Stimulated activated CD4-positive, alpha-beta T cell treated with anti-CD3 and anti-CD28 coated beads, Interleukin-4, amount 100 ng/mL, for 48 hours (primary cell): Measurements from ENCODE around the gene GPATCH2.
"Not testable (repeated sequence)": the region's sequence is repeated elsewhere in the genome, so short reads cannot be mapped to it uniquely, and the experiment has no call there.

Experiments used
- DNase-seq, 2 donors: peaks; one replicate each; pipeline ENCODE4 v3.0.0-alpha.2; 2020; ENCODE audit warnings: low read depth in 2 of 2

The GPATCH2 gene

DNA sequence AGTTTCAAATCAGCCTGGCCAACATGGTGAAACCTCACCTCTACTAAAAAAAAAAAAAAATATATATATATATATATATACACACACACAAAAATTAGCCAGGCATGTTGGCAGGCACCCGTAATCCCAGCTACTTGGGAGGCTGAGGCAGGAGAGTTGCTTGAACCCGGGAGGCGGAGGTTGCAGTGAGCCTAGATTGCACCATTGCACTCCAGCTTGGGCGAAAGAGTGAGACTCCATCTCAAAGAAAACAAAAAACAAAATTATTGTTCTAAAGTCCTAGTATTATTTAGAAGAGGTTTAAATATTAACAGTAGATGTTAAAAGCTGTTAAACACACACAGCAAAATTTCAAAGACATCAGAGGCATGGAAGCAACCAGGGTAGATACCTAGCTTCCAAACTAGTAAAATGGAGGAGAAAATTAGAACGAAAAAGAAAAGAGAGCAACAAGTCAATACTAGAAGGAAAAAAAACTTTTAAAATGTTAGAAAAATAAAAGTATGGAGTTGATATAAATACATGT lies 46.5 kb downstream of the GPATCH2 start:
- not testable (repeated sequence) for DNase-seq

DNA sequence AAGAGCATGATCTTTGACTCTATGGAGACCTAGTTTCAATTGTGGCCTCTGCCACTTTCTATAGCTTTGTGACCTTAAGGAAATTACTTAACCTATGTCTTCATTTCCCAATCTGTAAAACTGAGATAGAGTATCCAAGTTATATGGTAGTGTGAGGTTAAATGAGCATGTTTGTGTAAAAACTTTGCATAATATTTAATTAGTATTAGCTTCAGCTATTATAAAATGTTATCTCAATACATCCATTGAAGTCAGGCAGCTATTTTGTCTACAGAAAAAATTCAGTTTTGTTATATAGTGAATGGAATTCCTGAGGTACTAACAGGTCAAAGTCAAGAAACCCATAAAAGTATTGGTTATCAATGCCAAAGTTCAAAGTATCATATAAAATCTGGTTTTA lies 53.6 kb downstream of the GPATCH2 start:
- no peak for DNase-seq

DNA sequence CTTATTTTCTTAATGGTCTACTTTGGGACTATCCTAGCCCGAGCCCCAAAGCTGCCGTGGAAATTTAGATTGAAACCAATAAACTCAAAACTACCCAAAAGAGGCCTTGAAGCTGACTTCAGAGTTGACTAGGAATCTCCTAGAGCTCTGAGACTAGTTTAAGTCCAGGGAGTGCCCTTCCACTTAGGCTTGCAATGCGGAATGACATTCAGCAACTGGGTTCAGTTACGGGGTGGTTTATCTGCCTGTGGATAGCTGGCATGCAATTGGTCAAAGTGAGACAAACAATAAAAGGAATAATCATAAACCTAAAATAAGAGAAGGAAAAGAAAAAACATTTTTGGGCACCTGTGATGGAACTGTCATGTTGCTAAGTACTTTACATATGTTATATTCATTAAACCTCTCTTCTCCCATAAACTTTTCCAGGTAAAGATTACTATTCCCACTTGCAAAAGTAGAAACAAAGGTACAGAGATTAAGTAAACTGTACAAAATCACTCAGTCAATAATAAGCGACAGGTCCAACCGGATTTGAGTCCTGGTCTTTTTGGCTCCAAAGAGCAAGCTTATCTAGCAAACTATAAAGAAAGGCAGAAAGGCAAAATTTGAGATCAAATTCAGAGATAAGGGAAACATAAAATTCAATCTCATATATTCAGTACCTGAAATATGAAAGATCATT lies 56.5 kb downstream of the GPATCH2 start:
- DNase-seq: no peak

DNA sequence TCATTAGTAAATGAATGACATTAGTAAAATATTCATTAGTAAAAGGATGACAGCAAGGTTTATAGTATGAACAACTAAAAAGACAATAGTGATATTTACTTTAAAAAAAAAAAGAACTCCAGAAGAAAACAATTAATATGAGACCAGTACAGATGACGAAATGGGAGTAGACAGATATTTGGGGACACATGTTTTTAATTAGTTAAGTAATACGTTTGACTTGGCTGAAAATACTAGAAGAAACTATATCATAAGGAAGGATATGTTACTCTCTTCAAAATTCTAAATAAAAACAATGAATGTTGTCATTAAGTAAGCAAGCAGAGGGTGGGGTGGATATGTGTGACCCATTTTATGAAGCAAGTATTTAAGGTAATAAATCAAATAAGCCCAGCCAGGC lies 61.9 kb downstream of the GPATCH2 start:
- no peak for DNase-seq

DNA sequence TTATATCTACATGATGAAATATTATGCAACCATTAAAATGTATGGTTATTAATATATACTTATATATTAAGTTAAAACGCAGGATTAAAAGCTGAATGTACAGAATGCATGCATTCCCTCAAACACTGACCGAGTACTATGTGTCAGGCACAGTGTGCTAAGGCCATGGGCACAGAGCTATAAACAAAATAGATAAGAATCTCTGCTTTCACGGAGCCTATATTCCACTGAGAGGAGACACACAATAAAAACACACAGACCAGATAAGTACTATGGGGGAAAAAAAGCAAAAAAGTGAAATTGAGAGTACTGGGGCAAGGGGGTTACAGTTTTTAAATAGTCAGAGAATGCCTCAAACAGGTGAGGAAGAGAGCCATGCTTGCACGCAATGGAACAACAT lies 62.7 kb downstream of the GPATCH2 start:
- no peak for DNase-seq

DNA sequence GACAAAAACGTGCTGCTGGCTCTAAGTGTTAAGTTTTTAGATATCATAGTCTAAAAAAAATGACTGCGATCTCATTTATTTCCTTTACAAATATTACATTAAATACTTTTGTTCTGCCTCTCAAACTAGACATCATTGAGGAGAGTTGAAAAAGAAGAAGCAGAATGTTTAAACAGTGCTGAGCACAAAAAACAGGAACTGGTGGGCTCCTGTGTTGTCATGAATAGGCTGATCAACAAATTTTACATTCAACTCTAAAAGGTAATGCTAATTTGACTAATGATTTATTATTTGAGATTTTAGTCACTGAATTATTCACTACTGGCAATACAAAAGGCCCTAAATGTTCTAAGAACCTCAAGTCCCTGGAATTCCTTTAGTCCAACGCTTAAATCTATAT lies 66.1 kb downstream of the GPATCH2 start:
- DNase-seq: no peak

DNA sequence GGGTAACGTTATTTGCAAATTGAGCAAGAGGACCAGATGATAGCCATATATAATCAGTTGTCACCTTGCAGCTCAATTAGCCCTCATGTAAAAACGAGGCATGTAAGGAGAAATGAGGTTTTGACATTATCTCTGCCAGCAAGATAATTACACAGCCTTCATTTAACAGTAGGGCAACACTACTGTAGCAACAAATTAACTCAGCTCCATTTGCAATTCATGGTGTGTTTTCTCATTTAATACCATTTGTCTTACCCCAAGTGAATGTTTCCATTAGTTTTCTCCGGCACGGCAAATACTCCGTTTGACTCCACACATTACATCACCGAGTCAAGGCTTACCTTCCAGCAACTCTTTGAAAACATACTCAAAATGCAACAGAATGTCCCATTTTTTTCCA lies 66.7 kb downstream of the GPATCH2 start:
- no peak for DNase-seq

DNA sequence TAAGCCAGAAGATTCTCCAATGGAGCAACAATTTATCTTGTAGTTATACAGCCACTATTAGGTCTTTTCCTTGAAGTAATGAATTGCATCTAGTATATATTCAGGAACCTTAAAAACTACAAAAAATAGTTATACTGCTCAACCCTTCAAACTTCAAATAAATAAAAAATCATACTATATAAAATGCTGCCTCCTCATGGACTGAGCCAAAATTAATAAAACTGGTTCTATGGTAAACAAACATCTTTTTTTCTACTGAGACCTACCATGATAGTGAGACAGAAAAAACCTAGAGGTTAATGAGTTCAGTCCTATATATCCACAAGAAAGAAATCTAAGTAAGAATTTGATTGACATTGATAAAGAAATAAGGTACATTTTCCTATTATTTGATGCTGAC lies 67.7 kb downstream of the GPATCH2 start:
- no peak for DNase-seq

DNA sequence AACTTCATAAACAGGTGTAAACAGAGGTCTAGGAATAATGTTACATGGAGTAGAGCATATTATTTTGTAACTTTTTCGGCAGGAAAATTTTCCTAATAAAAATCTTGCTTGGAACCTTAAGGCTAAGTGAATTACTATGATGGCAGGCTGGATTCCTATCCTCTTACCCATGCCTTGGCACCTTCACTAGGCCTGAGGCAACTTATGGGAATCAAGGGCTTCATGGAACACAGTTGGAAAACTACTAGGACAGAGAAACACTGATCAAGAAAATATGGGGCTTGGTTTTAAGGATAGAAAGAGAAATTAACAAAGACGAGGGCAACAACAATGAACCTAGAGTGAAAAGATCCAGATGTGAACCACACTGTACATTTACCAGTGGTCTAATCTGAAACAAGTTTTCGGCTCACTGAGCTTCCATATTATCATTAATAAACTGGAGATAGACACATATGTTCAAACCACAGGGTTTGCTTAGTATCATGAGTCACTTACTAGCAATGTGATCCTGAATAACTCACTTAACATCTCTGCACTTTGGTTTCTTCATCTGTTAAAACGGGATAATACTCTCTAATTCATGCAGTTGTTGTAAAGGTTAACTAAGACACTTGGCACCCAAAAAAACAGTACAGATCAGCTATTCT lies 68.5 kb downstream of the GPATCH2 start:
- DNase-seq: no peak

DNA sequence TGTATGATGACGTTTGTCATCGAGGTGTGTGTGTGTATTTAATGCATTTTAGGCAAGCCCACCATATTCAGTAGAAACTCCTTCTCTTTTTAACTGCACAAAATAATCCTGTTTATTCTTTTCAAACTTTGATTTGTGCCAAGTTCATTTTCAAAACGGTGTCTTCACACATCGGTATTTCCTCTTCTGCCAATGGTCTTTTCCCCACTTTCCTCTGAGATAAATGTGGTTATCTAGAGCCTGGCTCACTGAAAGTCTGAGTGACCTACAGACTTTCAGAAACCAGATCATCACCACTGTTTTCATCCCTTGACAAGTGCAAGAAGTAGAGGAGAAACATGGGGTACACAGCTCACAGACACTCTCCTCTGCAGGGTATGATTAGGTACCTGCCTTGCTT lies 69.4 kb downstream of the GPATCH2 start:
- no peak for DNase-seq

DNA sequence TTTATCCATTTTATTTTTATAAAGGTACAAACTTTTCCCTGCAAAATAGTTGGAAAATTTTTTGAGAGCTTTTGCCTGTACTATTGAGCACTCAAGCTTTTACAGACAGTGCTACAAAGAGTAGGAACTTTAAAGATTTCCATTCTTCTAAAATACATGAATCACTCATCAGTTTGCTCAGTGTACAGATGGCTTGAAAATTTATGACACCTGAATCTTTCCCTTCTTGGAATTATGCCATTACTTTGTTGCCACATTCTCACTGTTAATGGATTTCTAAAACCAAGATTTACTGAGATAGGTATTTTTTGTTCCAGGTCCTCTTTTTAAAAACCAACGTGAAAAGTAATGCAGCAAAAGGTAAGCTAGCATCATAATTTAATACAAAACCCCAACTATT lies 76.0 kb downstream of the GPATCH2 start:
- no peak for DNase-seq

DNA sequence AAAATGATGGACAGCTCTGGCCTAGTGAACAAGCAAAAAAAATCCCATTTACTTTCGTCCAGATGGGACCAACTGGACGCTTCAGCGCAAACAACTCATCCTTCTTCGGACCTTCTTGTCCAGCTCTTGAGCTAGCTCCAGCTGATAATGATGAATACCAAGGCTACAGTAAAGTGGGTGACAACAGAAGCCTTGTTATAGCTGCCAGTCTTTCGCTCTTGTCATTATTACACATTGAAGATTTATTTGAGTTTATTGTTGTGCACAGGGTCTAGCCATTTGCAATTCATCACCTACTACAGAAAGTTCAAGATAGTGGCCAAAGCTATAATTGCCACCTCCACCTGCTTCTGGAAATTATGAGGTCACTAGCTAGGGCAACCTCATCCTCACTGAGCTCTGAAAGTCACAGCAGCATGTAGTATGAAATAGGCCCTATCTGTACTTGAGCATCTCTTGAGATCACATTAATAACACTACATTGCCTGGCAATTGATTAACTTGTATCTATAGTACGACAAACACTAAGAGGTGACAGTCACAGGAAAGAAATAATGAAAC lies 76.9 kb downstream of the GPATCH2 start:
- DNase-seq: no peak

DNA sequence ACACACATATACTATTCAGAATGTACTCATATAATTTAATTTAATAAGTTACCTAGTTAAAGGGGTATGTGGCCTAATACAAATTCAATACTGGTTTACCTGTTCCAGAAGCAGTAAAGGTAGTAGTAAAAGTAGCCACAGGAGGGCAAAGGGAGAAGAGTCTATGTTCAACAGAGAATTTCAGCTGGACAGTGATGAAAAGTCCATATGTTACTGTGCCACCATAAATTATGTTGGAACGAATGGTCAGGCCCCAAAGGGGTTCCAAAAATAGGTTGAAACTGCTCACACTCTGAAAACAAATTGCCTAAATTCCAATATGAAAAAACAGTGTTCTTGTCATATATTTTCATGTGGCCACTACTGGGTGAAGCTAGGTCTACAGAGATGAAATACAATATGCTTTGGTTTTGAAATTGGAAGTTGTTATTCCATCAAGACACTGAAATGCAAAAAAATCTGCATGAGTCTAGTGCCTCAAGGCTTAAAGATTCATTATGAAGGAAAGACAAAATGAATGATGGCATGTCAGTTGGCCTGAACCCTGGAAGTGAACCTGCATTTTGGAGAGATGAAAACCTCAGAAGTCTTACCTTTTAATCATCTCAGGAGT lies 78.4 kb downstream of the GPATCH2 start:
- DNase-seq: no peak

DNA sequence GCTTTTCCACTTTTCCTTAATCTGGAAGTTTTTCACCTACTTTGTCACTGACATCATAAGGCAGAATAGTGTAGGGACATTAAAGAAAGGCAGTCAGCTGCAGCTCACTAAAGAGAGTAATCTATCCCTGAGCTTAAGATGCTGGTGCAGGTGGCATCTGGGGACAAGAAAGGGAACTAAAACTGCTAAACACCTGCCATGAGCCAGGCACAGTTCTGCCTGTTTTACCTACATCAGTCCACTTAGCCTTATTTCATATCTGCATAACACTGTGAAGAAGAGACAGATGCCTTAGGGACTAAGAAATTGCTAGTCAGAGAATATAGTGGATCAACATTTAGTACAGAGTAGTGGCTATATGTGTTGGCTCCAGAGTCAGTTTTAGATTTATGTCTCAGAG lies 88.1 kb downstream of the GPATCH2 start:
- DNase-seq: no peak

DNA sequence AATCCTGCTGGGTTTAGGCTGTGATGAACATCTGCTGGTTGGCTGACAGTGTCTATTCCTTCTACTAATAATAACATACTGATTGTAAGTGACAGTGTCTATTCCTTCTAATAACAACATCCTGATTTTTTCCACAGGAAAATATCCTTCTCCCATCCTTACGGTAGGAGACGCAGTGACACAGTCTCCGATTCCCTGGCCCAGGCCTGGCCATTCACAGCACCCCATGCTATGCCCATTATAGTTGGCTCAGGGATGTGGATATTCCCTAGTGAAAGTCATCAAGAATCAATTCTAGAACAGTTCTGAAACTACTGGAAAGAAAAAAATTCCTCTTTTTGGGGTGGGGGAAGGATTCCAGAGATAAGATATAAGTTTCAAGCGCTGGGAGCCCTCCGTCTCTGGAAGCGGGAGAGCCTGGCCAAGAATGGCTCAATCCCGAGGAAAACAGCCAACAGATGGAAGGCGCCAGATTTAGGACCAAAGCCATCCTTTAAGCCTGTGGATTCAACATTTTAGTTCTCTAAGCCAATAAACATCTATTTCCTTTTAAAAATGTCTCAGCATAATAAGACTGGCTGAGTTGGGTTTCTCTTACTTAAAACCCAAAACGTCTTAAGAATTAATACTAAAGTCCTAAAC lies 88.6 kb downstream of the GPATCH2 start:
- no peak for DNase-seq

DNA sequence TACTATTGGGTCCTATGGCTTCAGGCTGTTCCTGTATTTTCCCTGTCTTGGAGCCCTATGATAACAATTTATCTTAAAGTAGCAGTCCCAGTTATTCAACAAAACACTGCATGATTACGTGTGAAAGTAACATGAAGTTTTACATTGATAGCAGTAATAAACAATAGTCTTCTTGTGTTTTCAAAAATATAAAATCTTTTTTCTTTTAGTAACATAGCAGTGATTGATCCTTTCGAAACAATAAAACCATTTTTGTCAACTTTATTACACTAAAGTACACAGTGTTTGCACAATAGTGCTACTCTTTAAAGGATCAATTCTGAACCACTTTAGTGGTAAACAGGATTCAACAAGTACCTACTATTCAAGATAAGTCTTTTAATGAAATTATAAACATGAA lies 90.6 kb downstream of the GPATCH2 start:
- no peak for DNase-seq

DNA sequence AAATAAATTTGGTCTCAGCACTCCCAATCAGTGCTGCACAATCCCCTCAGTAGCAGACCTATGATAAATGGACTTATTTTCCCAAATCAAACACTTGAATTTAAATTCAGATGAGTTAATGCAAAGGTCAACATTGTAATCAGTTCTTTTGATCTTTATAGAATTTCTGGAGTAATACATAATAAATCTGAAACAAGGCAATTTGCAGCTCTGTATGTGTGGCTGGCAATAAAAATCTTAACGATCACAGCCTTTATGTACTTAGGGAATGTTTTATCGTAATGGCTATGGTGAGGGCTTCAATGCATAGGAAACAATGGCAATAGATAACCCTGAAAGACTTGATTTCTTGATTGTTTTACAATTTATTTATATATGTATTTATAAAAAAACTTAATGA lies 91.4 kb downstream of the GPATCH2 start:
- DNase-seq: no peak

DNA sequence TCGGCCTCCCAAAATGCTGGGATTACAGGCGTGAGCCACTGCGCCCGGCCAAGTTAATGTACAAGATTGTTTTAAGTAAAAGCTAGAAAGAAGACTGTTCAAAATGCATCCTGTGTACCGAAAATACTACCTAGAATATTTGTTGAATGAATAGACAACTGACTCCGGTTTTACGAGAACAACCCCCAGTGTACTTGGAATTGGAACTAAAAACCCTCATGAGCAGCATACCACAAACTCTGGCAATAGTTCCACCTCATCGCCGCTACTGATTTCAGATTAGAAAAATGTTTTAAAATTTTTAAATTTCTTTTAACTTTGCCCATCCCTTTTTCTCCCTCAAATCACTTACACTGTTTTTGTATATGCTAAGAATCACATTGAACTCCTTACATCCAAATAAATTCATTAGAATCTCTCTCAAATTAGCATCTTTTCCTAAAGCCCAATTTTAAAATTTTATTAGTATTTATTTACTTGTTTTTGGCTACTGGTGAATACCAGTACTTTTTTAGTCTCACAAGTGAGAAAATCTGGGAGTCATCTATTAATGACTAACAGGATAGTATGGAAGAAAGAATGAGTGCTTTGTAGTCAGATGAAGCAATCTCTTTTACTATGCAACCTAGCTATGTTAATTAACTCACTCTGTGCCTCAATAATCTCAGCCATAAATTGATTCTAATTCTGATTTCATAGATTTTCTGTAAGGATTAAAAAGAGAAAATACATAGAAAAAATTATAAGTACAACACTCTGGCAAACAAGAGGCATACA lies 95.1 kb downstream of the GPATCH2 start:
- no peak for DNase-seq

DNA sequence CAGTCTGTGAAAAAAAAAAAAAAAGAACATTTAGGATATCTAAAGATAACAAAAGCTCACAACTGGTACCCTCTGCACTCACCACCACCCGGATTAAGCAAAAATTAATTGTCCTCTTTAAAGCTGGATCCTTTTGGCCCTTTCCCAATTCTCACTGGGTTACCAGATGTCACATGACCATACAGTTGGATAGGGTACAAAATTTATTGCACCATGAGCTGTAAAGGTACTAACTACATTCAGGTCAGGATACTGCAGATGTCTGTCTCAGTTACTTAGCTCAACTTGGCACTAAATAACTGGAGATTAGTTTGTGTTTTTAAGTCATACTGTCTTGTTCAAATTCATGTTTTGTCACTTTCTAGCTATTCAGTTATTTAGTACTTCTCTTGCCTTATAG lies 96.3 kb downstream of the GPATCH2 start:
- no peak for DNase-seq

DNA sequence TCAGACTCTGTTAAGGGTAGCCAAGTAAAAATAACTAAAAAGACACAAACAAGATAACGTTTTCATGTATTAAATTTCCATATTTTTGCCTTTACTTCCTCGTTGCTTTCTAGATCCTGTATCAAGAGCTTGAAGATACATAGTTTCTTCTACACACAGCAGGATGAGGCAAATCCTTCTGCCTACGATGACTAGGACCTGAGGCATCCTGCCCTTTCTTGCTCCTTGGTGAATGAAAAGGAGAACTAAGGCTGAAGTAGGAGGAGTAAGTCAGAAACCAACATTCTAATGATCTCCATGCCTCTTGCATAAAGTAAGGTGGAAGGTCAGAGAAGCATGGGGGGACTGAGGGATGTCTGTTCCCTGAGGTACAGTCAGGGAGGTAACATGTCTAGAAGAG lies 102.6 kb downstream of the GPATCH2 start:
- DNase-seq: no peak

DNA sequence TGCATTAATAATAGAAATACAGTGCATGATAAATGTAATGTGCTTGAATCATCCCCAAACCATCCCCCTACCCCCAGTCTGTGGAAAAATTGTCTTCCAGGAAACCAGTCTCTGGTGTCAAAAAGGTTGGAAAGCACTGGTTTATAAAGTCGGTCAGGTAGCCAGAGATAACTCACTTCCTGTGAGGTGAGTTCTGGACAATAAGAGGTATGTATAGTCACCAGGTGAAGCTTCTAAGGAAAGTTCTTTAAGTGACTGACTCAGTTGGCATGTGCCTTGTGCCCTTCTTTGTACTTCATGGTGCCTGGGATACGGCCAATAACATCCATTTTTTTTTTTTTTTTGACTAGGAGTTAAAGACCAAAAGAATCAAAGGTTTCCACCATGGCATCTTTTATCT lies 103.7 kb downstream of the GPATCH2 start:
- no peak for DNase-seq

DNA sequence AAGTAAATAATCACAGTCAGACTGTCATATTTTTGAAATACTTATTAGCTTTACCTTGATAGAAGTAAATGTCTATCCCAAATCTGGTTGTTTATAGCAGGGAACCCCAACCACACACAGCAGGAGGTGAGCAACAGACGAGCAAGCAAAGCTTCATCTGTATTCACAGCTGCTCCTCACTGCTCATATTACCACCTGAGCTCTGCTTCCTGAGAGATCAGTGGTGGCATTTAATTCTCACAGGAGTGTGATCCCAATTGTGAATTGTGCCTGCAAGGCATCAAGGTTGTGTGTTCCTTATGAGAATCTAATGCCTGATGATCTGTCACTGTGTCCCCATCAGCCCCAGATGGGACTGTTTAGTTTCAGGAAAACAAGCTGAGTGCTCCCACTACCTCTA lies 104.3 kb downstream of the GPATCH2 start:
- no peak for DNase-seq
